NT2/D1 (cell line): Measurements from ENCODE around the gene ABCG1.

Experiments
- DNase-seq: peaks from one replicate; pipeline ENCODE4 v3.0.0-alpha.2; 2011; ENCODE audit warnings: low read depth, low spot score
- H3K27me3 ChIP-seq: 2 replicates; pipeline ENCODE4 v1.6.0; 2011; ENCODE audit warnings: mild to moderate bottlenecking; ENCODE audit not compliant: insufficient read length, insufficient read depth
- H3K36me3 ChIP-seq: 2 replicates; pipeline ENCODE4 v1.6.1; 2011; ENCODE audit warnings: mild to moderate bottlenecking, low read length, mixed read lengths; ENCODE audit not compliant: insufficient read depth, insufficient read length
- H3K4me1 ChIP-seq: 2 replicates; pipeline ENCODE4 v1.5.1; 2011; ENCODE audit not compliant: insufficient read depth, insufficient read length
- H3K4me3 ChIP-seq: 2 replicates; pipeline ENCODE4 v1.5.1; 2011; ENCODE audit warnings: low read depth; ENCODE audit not compliant: insufficient read length
- H3K9ac ChIP-seq: 2 replicates; pipeline ENCODE4 v1.6.0; 2011; ENCODE audit warnings: low read depth; ENCODE audit not compliant: insufficient read length
- H3K9me3 ChIP-seq: 2 replicates; pipeline ENCODE4 v1.5.1; 2011; ENCODE audit warnings: mild to moderate bottlenecking, low read length; ENCODE audit not compliant: insufficient read depth
- SUZ12 ChIP-seq: IDR thresholded peaks from 2 replicates; pipeline ENCODE4 v1.6.1; 2011; ENCODE audit not compliant: insufficient read length, insufficient read depth; ENCODE audit errors: extremely low read depth
- YY1 ChIP-seq: IDR thresholded peaks from 2 replicates; pipeline ENCODE4 v1.6.1; 2011; ENCODE audit not compliant: insufficient read length, insufficient read depth
- ZNF274 ChIP-seq: IDR thresholded peaks from 2 replicates; pipeline ENCODE4 v1.6.1; 2011; ENCODE audit warnings: mild to moderate bottlenecking, low read depth, low read length

ABCG1 gene

GRCh38 chr21:42319851-42320572, 101.1 kb downstream of the ABCG1 start:
- TF ChIP-seq SUZ12, result no peak
- no peak for TF ChIP-seq ZNF274
- no peak for TF ChIP-seq YY1
- no peaks in the 10 kb centered on the region for H3K27me3 ChIP-seq
- no peaks in the 10 kb centered on the region for H3K36me3 ChIP-seq
- DNase-seq, result no peak
- H3K9me3 ChIP-seq, result no peaks in the 10 kb centered on the region
- H3K9ac ChIP-seq, result no peak overlapping the region
- H3K4me1 ChIP-seq, result peaks cover 38% of the 10 kb centered on the region
- no peak overlapping the region for H3K4me3 ChIP-seq

GRCh38 chr21:42320791-42321190, 101.9 kb downstream of the ABCG1 start:
- Histone ChIP-seq H3K4me1 (peaks cover 32% of the 10 kb centered on the region), H3K4me3 (no peak overlapping the region), H3K36me3 (no peaks in the 10 kb centered on the region), H3K27me3 (no peaks in the 10 kb centered on the region), H3K9ac (no peak overlapping the region), H3K9me3 (0 out of 2 replicates have a peak, but pooled peaks cover 4% of the 10 kb centered on the region)
- no peak for DNase-seq
- TF ChIP-seq ZNF274 (no peak), YY1 (no peak)

DNA sequence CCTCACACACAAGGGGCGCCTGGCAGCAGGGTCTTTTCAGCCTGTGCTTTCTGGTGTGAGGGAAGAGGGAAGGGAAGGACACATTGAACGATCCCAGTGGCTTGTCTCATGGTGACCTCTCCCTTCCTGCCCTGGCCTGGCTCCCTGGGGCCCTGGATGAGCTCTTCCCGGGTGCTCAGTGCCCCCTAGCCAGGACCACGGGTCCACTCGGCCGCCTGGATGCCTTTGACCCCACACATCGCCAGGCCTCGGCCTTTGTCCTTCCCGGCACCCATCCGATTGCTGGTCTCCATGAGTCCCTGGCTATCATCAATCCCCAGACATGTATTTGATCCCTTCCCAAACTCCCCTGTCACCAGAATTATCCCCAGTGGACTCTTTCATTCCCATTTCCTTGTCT, 102.3 kb downstream of the ABCG1 start:
- H3K9ac ChIP-seq, result no peak overlapping the region
- 0 out of 2 replicates have a peak, but pooled peaks cover 6% of the 10 kb centered on the region for H3K9me3 ChIP-seq
- no peak overlapping the region for H3K4me3 ChIP-seq
- H3K4me1 ChIP-seq, result peaks cover 31% of the 10 kb centered on the region
- TF ChIP-seq YY1 (no peak), ZNF274 (no peak), SUZ12 (no peak)
- DNase-seq, result no peak
- H3K27me3 ChIP-seq, result no peaks in the 10 kb centered on the region
- no peaks in the 10 kb centered on the region for H3K36me3 ChIP-seq

DNA sequence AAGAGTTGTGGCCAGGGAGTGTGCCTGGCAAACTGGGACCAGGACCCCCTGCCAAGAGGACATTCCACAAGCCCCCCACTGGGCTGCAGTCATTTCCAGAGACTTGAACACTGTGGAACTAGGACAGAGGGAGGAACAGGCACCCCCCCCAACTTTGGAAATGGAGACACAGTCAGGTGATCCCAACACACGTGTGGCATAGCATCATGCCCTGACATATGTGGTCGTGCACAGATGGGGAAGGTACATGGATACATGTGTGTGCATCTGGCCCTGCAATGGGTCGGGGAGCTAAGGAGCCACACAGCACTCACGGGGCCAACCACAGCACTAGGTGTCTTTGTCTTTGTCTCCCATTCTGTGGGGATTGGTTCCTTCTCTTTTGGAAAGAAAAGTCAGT, 102.9 kb downstream of the ABCG1 start:
- no peak for DNase-seq
- H3K27me3 ChIP-seq, result no peaks in the 10 kb centered on the region
- TF ChIP-seq ZNF274, result no peak
- TF ChIP-seq SUZ12, result no peak
- no peak for TF ChIP-seq YY1
- 0 out of 2 replicates have a peak, but pooled peaks cover 6% of the 10 kb centered on the region for H3K9me3 ChIP-seq
- H3K9ac ChIP-seq, result no peak overlapping the region
- no peaks in the 10 kb centered on the region for H3K36me3 ChIP-seq
- H3K4me1 ChIP-seq, result peaks cover 26% of the 10 kb centered on the region
- no peak overlapping the region for H3K4me3 ChIP-seq

DNA sequence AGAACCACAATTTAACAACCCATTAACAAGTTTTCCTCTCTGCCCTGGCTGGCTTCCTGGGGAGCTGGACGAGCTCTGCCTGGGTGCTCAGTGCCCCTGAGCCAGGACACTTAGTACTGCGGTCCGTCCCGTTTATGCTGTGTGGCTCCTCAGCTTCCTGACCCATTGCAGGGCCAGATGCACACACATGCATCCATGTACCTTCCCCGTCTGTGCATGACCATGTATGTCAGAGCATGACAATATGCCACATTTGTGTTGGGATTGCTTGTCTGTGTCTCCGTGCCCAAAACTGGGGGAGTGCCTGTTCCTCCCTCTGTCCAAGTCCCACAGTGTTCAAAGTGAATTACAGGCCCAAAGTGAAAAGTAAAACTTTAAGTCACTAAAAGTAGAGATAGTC, 106.0 kb downstream of the ABCG1 start:
- no peaks in the 10 kb centered on the region for H3K36me3 ChIP-seq
- no peak overlapping the region for H3K4me3 ChIP-seq
- peaks cover 4% of the 10 kb centered on the region for H3K4me1 ChIP-seq
- DNase-seq, result no peak
- TF ChIP-seq SUZ12 (no peak), ZNF274 (no peak), YY1 (no peak)
- no peak overlapping the region for H3K9ac ChIP-seq
- peaks cover 23% of the 10 kb centered on the region for H3K9me3 ChIP-seq
- H3K27me3 ChIP-seq, result no peaks in the 10 kb centered on the region

DNA sequence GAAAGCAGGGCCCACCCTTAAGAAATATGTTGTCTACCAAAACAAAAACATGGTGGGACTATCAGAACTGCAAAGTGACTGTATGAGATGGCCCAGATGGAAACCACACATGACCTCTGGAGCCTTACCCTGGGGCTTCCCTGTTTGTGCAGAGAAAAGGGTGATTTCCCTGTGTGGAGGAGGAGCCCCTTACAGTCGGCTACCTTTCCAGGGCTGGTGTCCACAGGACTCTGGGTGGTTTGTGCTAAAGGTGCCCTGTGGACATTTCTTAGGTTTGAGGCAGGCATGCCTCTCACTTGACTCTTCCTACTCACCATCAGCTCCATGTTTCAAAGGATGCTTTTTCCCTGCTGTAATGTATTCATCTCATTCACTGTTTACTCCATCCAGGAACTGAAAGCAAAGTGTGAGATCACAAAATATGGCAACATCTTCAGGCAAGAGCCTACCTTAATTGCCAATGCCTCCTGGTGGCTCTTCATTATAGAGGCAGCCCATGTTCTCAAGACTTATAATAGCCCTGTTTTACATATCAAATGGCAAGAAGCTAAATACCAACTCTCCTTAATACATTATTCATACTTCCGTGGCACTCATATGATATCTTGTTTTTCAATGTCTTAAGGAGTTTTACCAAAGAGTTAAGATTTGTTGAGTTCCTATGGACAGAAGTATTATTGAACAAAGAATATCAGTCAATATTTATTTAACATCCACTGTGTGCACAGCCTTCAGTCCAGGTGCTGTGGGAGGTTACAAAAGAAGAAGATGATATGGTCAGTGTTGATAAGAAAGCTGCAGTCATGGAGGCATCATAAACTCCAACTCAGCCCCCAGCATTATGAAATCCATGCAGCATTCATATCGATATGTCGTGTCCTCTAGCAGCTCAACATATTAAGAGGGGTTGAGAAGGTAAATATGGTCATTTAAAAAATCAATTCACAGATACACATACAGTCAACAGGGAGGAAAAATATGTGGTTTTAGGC, 111.7 kb downstream of the ABCG1 start:
- TF ChIP-seq ZNF274 (no peak), YY1 (no peak), SUZ12 (no peak)
- Histone ChIP-seq H3K9me3 (peaks cover 41% of the 10 kb centered on the region), H3K4me1 (no peaks in the 10 kb centered on the region), H3K36me3 (no peaks in the 10 kb centered on the region), H3K27me3 (no peaks in the 10 kb centered on the region), H3K9ac (no peak overlapping the region), H3K4me3 (no peak overlapping the region)
- no peak for DNase-seq

DNA sequence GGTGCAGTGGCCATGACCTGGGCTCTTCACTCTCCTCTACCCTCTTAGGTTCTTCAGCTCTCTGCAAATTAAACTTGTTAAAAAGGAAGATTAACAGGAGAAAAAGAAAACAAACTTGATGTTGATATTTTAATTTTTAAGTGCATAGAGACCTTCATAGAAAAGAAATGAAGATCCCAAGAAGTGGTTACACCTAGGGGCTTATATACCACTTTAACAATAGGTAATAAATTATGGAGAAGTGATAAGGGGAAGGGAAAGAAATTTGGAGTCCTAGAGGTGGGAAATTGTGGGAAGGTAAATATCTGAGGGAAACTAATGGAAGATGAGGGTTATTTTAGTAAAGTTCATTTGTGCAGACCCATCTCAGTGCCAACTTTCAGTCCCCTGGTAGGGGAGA, 112.7 kb downstream of the ABCG1 start:
- no peak for DNase-seq
- Histone ChIP-seq H3K4me1 (no peaks in the 10 kb centered on the region), H3K9ac (no peak overlapping the region), H3K9me3 (peaks cover 38% of the 10 kb centered on the region), H3K4me3 (no peak overlapping the region), H3K27me3 (no peaks in the 10 kb centered on the region), H3K36me3 (no peaks in the 10 kb centered on the region)
- TF ChIP-seq SUZ12 (no peak), ZNF274 (no peak), YY1 (no peak)
